HCT116 (cell line): ENCODE data around the gene ENTPD6. TPM values are rescaled to one million over a fixed set of nuclear protein-coding genes. Genes with fewer than 3 reads are reported as not detected.

Experiments
- ATAC-seq: fragments of 200-7000 bp; cut with Tn5 transposase; 2 replicates; pipeline ENCODE4 v1.9.1; 2020; ENCODE audit warnings: mild to moderate bottlenecking, moderate library complexity
- BruUV-seq: library from RNA; stranded (reverse); fragments of 400-500 nt; replicated peaks from 2 replicates; lab custom pipeline; 2021; lab: Mats Ljungman, UMichigan
- CTCF ChIA-PET: fragments of 300-600 bp; sonication (Branson Sonifier 250); formaldehyde crosslinking; loops from one replicate; lab custom pipeline; 2021; ENCODE audit warnings: antibody characterized with exemption; lab: Charles Lee
- POLR2A ChIA-PET: fragments of 300-600, 350-600 bp; sonication (Branson Sonifier 250); formaldehyde crosslinking; loops from one replicate; lab custom pipeline; 2021; ENCODE audit warnings: antibody characterized with exemption; lab: Charles Lee
- RAD21 ChIA-PET, 2 experiments: fragments of 300-600 bp; sonication (Branson Sonifier 250); formaldehyde crosslinking; loops; one replicate each; lab custom pipeline; 2023; ENCODE audit warnings: low total read pairs in 2 of 2; ENCODE audit not compliant: uncharacterized antibody in 2 of 2, unreplicated experiment in 2 of 2, low non-redundant PET in 1 of 2; lab: Charles Lee
- DNase-seq: peaks from one replicate; pipeline ENCODE4 v3.0.0-alpha.2; 2010; ENCODE audit warnings: low read depth, low spot score
- H2AFZ ChIP-seq: fragments of 200-600 bp; shearing (Covaris generic), sonication (generic); 2 replicates; pipeline ENCODE4 v1.6.1; 2017; ENCODE audit warnings: low read depth, mixed run types, mixed read lengths, antibody characterized with exemption, low read length; ENCODE audit not compliant: poor library complexity, severe bottlenecking
- H3K27ac ChIP-seq: 2 replicates; pipeline ENCODE4 v1.5.1; 2012; ENCODE audit warnings: low read depth, low read length
- H3K27me3 ChIP-seq: fragments of 200-600 bp; sonication (generic); 2 replicates; pipeline ENCODE4 v1.6.1; 2016; ENCODE audit warnings: mixed run types, low read length, mixed read lengths; ENCODE audit not compliant: insufficient read depth
- H3K36me3 ChIP-seq, 2 experiments: fragments of 200-500 bp in 1 of 2; fragments of 200-600 bp in 1 of 2; sonication (Bioruptor generic) in 1 of 2; sonication (generic) in 1 of 2; 2 replicates each; pipeline versions ENCODE4 v1.5.1 to v1.6.1; 2014 to 2016; ENCODE audit warnings: low read length in 2 of 2, inconsistent platforms in 1 of 2, mixed read lengths in 1 of 2, mixed run types in 1 of 2; ENCODE audit not compliant: insufficient read depth in 2 of 2, control insufficient read depth in 1 of 2
- H3K4me1 ChIP-seq, 2 experiments: fragments of 200-600 bp in 1 of 2; sonication (generic) in 1 of 2; 2 replicates each; pipeline versions ENCODE4 v1.5.1 to v1.6.1; 2012 to 2017; ENCODE audit warnings: low read length in 2 of 2, inconsistent platforms in 1 of 2, mild to moderate bottlenecking in 1 of 2, mixed read lengths in 1 of 2, mixed run types in 1 of 2, moderate library complexity in 1 of 2; ENCODE audit not compliant: insufficient read depth in 2 of 2, control insufficient read depth in 1 of 2
- H3K4me2 ChIP-seq: fragments of 200-600 bp; sonication (generic); 2 replicates; pipeline ENCODE4 v1.6.1; 2017; ENCODE audit warnings: mixed run types, low read length, mixed read lengths
- H3K4me3 ChIP-seq, 2 experiments: fragments of 200-600 bp in 1 of 2; sonication (generic) in 1 of 2; replicated peaks in 1 of 2; 2 replicates each; pipeline ENCODE4 v1.5.1; 2011 to 2016; ENCODE audit warnings: low read length in 2 of 2, control low read depth in 1 of 2, low read depth in 1 of 2, mild to moderate bottlenecking in 1 of 2, mixed read lengths in 1 of 2, mixed run types in 1 of 2
- H3K79me2 ChIP-seq: fragments of 200-600 bp; sonication (generic); 2 replicates; pipeline ENCODE4 v1.6.1; 2017; ENCODE audit warnings: mild to moderate bottlenecking, mixed run types, low read length, moderate library complexity, mixed read lengths; ENCODE audit not compliant: insufficient read depth
- H3K9ac ChIP-seq: fragments of 200-600 bp; sonication (generic); 2 replicates; pipeline ENCODE4 v1.6.1; 2016; ENCODE audit warnings: low read length, mixed read lengths
- H3K9me2 ChIP-seq: fragments of 200-600 bp; sonication (generic), shearing (Covaris generic); 2 replicates; pipeline ENCODE4 v1.6.1; 2017; ENCODE audit warnings: mixed run types, mild to moderate bottlenecking, moderate library complexity; ENCODE audit not compliant: insufficient read depth
- H3K9me3 ChIP-seq, 2 experiments: fragments of 200-500 bp in 1 of 2; fragments of 200-600 bp in 1 of 2; sonication (Bioruptor generic) in 1 of 2; sonication (generic) in 1 of 2; 2 replicates each; pipeline ENCODE4 v1.6.1; 2014 to 2017; ENCODE audit warnings: low read length in 2 of 2, mixed read lengths in 2 of 2, inconsistent platforms in 1 of 2, low read depth in 1 of 2, mild to moderate bottlenecking in 1 of 2, mixed run types in 1 of 2, moderate library complexity in 1 of 2; ENCODE audit not compliant: control insufficient read depth in 1 of 2, insufficient read depth in 1 of 2
- H4K20me1 ChIP-seq: fragments of 200-600 bp; sonication (generic), shearing (Covaris generic); 2 replicates; pipeline ENCODE4 v1.6.1; 2017; ENCODE audit warnings: mixed run types, mild to moderate bottlenecking, moderate library complexity; ENCODE audit not compliant: insufficient read depth
- CBX3 ChIP-seq: IDR thresholded peaks from 2 replicates; pipeline ENCODE4 v1.6.1; 2012; ENCODE audit warnings: low read depth
- CEBPB ChIP-seq: IDR thresholded peaks from 2 replicates; pipeline ENCODE4 v1.6.1; 2012; ENCODE audit warnings: low read depth
- ELF1 ChIP-seq: IDR thresholded peaks from 2 replicates; pipeline ENCODE4 v1.6.1; 2012; ENCODE audit warnings: low read depth, borderline replicate concordance
- EZH2 ChIP-seq: fragments of 200-600 bp; sonication (generic); IDR thresholded peaks from 2 replicates; pipeline ENCODE4 v1.6.1; 2017; ENCODE audit warnings: antibody characterized with exemption, mixed run types
- EZH2phosphoT487 ChIP-seq: fragments of 200-600 bp; IDR thresholded peaks from 2 replicates; pipeline ENCODE4 v1.6.1; 2018; ENCODE audit warnings: antibody characterized with exemption, borderline replicate concordance
- FOSL1 ChIP-seq: IDR thresholded peaks from 2 replicates; pipeline ENCODE4 v1.6.1; 2012; ENCODE audit warnings: low read depth
- JUND ChIP-seq: IDR thresholded peaks from 2 replicates; pipeline ENCODE4 v1.6.1; 2012
- POLR2A ChIP-seq: IDR thresholded peaks from 2 replicates; pipeline ENCODE4 v1.7.0; 2011; ENCODE audit warnings: borderline replicate concordance; ENCODE audit not compliant: insufficient read depth, insufficient read length; ENCODE audit errors: extremely low read depth
- POLR2AphosphoS5 ChIP-seq: IDR thresholded peaks from 2 replicates; pipeline ENCODE4 v1.6.1; 2011; ENCODE audit warnings: mild to moderate bottlenecking, low read depth, low read length, moderate library complexity
- RAD21 ChIP-seq: IDR thresholded peaks from 2 replicates; pipeline ENCODE4 v1.6.1; 2012; ENCODE audit warnings: low read depth, mild to moderate bottlenecking
- SP1 ChIP-seq: IDR thresholded peaks from 2 replicates; pipeline ENCODE4 v1.6.1; 2012; ENCODE audit warnings: low read depth
- ZFX ChIP-seq: fragments of 450-650 bp; IDR thresholded peaks from 2 replicates; pipeline ENCODE4 v1.6.1; 2017
- intact Hi-C: fragments of 100-400 bp; cut with micrococcal nuclease; formaldehyde crosslinking; loops from 2 replicates; pipeline ENCODE4 v1.10.0; 2022
- total RNA-seq: library from RNA; stranded (reverse); gene quantifications from one replicate; pipeline ENCODE4 v1.2.1, GENCODE V29; 2021; ENCODE audit not compliant: unreplicated experiment
- TF ChIP-seq, protein P1 (sequence below): IDR thresholded peaks from 2 replicates; pipeline ENCODE4 v1.6.1; 2011; ENCODE audit warnings: mild to moderate bottlenecking, low read length, moderate library complexity; ENCODE audit not compliant: insufficient replicate concordance; ENCODE audit errors: extremely low read depth
- TF ChIP-seq, protein P2 (sequence below): IDR thresholded peaks from 2 replicates; pipeline ENCODE4 v1.6.1; 2012
- TF ChIP-seq, protein P3 (sequence below): IDR thresholded peaks from 2 replicates; pipeline ENCODE4 v1.6.1; 2012; ENCODE audit warnings: low read depth

Gene ENTPD6
- total RNA-seq, 1 experiment from 2014 or later = 89.2 TPM

DNA sequence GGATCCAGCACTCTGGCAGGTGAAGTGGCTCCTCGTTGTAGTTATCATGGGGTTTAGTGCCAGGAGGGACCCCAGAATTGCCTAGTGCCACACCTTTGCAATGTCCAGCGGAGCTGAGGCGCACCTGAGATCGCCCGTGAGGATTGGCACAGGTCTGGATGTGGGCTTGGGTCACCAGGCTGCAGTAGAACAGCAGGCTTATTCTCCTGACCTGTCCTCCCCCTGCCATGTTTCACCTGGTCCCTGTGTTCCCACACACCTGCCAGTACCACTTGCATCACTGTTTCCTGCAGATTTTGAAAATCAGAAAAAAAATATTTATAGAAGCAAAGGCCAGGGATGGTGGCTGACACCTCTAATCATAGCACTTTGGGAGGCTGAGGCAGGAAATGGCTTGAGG lies 16.7 kb downstream of the ENTPD6 start:
- intact Hi-C loops = no loop called here
- ATAC-seq (no peak), DNase-seq (no peak)
- no peaks in the 10 kb centered on the region for H4K20me1 ChIP-seq
- H3K27me3 ChIP-seq = no peaks in the 10 kb centered on the region
- peaks cover 9% of the 10 kb centered on the region for H3K79me2 ChIP-seq
- H3K9ac ChIP-seq = no peak overlapping the region
- no TSS peak for BruUV-seq
- POLR2A ChIA-PET = no interaction called here
- no peaks in the 10 kb centered on the region for H3K9me2 ChIP-seq
- peaks cover 14 to 21% of the 10 kb centered on the region in 2 experiments for H3K36me3 ChIP-seq
- RAD21 ChIA-PET = no interaction called here
- no peak for TF ChIP-seq FOSL1
- no peak for TF ChIP-seq JUND
- no peak for TF ChIP-seq RAD21
- no peak for TF ChIP-seq EZH2
- TF ChIP-seq CEBPB = no peak
- no peak for TF ChIP-seq CBX3
- no peak for TF ChIP-seq POLR2A
- TF ChIP-seq ELF1 = no peak
- TF ChIP-seq EZH2phosphoT487 = no peak
- H3K27ac ChIP-seq = no peak overlapping the region
- CTCF ChIA-PET = no interaction called here
- peaks cover 0 to 3% of the 10 kb centered on the region in 2 experiments; a peak in 1 of 4 replicates for H3K4me1 ChIP-seq
- no peaks in the 10 kb centered on the region for H3K9me3 ChIP-seq
- no peak overlapping the region for H2AFZ ChIP-seq
- no peak overlapping the region for H3K4me2 ChIP-seq
- H3K4me3 ChIP-seq = no peak overlapping the region

DNA sequence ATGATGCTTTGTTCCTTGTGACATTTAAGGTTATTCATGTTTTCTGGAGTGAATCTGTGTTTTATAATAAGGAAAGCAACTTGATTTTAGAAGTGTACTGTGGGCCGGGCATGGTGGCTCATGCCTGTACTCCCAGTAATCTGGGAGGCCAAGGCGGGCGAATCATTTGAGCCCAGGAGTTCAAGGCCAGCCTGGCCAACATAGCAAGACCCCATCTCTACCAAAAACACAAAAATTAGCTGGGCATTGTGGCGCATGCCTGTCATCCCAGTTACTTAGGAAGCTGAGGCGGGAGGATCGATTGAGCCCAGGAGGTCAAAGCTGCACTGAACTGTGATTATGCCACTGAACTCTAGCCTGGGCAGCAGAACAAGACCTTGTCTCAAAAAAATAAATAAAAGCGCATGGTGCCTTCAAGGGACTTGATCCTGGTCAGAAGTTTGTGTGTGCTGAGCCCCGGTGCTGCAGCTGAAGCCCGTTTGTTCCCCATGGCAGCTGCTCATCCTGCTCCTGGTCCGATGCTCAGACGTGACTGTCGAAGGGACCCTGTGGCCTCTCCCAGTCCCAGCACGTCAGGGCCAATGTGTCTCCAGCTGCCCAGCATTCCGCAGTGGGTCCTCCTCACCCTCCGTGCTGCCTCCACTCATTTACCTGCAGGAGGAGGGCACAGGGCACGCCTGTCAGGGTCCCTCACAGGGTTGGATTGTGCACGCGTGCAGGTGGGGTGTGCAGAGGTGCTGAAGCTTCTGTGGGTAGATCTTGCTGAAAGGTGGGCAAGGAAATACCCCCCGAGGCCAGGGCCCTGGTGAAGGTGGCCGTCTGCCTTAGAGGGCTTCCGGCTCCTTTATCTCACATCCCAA lies 18.3 kb downstream of the ENTPD6 start:
- Histone ChIP-seq H2AFZ (no peak overlapping the region), H3K79me2 (peaks cover 5% of the 10 kb centered on the region; the same call in 1 of the 2 replicates), H3K9me3 (no peaks in the 10 kb centered on the region), H4K20me1 (no peaks in the 10 kb centered on the region), H3K36me3 (peaks cover 19 to 23% of the 10 kb centered on the region in 2 experiments), H3K9ac (no peak overlapping the region), H3K27ac (no peak overlapping the region), H3K27me3 (no peaks in the 10 kb centered on the region), H3K4me1 (no peaks in the 10 kb centered on the region), H3K9me2 (no peaks in the 10 kb centered on the region), H3K4me2 (no peak overlapping the region), H3K4me3 (no peak overlapping the region)
- intact Hi-C loops = no loop called here
- DNase-seq (no peak), ATAC-seq (no peak)
- ChIA-PET POLR2A (no interaction called here), CTCF (no interaction called here), RAD21 (no interaction called here)
- BruUV-seq = no TSS peak
- TF ChIP-seq, protein P1, sequence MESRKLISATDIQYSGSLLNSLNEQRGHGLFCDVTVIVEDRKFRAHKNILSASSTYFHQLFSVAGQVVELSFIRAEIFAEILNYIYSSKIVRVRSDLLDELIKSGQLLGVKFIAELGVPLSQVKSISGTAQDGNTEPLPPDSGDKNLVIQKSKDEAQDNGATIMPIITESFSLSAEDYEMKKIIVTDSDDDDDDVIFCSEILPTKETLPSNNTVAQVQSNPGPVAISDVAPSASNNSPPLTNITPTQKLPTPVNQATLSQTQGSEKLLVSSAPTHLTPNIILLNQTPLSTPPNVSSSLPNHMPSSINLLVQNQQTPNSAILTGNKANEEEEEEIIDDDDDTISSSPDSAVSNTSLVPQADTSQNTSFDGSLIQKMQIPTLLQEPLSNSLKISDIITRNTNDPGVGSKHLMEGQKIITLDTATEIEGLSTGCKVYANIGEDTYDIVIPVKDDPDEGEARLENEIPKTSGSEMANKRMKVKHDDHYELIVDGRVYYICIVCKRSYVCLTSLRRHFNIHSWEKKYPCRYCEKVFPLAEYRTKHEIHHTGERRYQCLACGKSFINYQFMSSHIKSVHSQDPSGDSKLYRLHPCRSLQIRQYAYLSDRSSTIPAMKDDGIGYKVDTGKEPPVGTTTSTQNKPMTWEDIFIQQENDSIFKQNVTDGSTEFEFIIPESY = no peak
- TF ChIP-seq POLR2AphosphoS5 (no peak), JUND (no peak), ELF1 (no peak), CEBPB (no peak), SP1 (no peak), CBX3 (no peak), ZFX (no peak)
- TF ChIP-seq, protein P2, sequence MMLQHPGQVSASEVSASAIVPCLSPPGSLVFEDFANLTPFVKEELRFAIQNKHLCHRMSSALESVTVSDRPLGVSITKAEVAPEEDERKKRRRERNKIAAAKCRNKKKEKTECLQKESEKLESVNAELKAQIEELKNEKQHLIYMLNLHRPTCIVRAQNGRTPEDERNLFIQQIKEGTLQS = no peak
- TF ChIP-seq, protein P3, sequence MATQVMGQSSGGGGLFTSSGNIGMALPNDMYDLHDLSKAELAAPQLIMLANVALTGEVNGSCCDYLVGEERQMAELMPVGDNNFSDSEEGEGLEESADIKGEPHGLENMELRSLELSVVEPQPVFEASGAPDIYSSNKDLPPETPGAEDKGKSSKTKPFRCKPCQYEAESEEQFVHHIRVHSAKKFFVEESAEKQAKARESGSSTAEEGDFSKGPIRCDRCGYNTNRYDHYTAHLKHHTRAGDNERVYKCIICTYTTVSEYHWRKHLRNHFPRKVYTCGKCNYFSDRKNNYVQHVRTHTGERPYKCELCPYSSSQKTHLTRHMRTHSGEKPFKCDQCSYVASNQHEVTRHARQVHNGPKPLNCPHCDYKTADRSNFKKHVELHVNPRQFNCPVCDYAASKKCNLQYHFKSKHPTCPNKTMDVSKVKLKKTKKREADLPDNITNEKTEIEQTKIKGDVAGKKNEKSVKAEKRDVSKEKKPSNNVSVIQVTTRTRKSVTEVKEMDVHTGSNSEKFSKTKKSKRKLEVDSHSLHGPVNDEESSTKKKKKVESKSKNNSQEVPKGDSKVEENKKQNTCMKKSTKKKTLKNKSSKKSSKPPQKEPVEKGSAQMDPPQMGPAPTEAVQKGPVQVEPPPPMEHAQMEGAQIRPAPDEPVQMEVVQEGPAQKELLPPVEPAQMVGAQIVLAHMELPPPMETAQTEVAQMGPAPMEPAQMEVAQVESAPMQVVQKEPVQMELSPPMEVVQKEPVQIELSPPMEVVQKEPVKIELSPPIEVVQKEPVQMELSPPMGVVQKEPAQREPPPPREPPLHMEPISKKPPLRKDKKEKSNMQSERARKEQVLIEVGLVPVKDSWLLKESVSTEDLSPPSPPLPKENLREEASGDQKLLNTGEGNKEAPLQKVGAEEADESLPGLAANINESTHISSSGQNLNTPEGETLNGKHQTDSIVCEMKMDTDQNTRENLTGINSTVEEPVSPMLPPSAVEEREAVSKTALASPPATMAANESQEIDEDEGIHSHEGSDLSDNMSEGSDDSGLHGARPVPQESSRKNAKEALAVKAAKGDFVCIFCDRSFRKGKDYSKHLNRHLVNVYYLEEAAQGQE = no peak
